T-helper 1 cell (primary cell): Measurements from ENCODE around the gene NDUFA3.

ENCODE experiments used
- DNase-seq, 5 donors: peaks; one replicate each; pipeline ENCODE4 v3.0.0-alpha.2; 2012 to 2020

The NDUFA3 gene

GRCh38 chr19:54108496-54108895 is 5.8 kb downstream of the NDUFA3 start:
- no peak for DNase-seq

- no peak for DNase-seq
These were observed 7.0 kb downstream of the NDUFA3 start for GRCh38 chr19:54109651-54110050.

GRCh38 chr19:54114340-54115108 is 11.9 kb downstream of the NDUFA3 start:
- DNase-seq = peak in 3 of 5 donors; percentile 41 to 66 (median 46)

GRCh38 chr19:54115109-54116063 is 12.7 kb downstream of the NDUFA3 start, which contains the start of the genes PRPF31 and TFPT:
TSS of gene PRPF31 (plus strand) at chr19:54115754. CDS start at chr19:54118279, 2,525 bp downstream.
TSS of gene TFPT (minus strand) at chr19:54115657. CDS start at chr19:54115269, 388 bp downstream.
- DNase-seq = peak; percentile 81 to 97 (median 92)

- DNase-seq = no peak
These were observed 18.6 kb downstream of the NDUFA3 start for GRCh38 chr19:54121259-54121658.

- DNase-seq = no peak
These were observed 21.0 kb downstream of the NDUFA3 start for GRCh38 chr19:54123682-54124081.

- DNase-seq = no peak
These were observed 21.7 kb downstream of the NDUFA3 start for GRCh38 chr19:54124393-54124792.

GRCh38 chr19:54125713-54126112 is 23.1 kb downstream of the NDUFA3 start:
- DNase-seq = no peak

- DNase-seq = no peak
These were observed 25.2 kb downstream of the NDUFA3 start for GRCh38 chr19:54127688-54128440.

- DNase-seq = no peak
These were observed 25.7 kb downstream of the NDUFA3 start for GRCh38 chr19:54128441-54128725.

GRCh38 chr19:54128796-54129616 is 26.4 kb downstream of the NDUFA3 start:
- DNase-seq = no peak

GRCh38 chr19:54129617-54129996 is 27.0 kb downstream of the NDUFA3 start:
- DNase-seq = no peak

GRCh38 chr19:54133312-54133956 is 30.8 kb downstream of the NDUFA3 start:
- peak in 1 of 5 donors; percentile 52 for DNase-seq

GRCh38 chr19:54133957-54134590 is 31.4 kb downstream of the NDUFA3 start:
- no peak for DNase-seq

GRCh38 chr19:54136086-54136863 is 33.6 kb downstream of the NDUFA3 start:
- DNase-seq = peak in 1 of 5 donors; percentile 8

- DNase-seq = peak; percentile 99 to 100 (median 99)
These were observed 34.4 kb downstream of the NDUFA3 start for GRCh38 chr19:54136864-54137698.

- peak in 4 of 5 donors; percentile 25 to 43 (median 30) for DNase-seq
These were observed 35.2 kb downstream of the NDUFA3 start, which contains the start of gene CNOT3 for GRCh38 chr19:54137699-54138488. TSS of gene CNOT3 (plus strand) at chr19:54137762. CDS start at chr19:54142979, 5,217 bp downstream.
